Measurements from ENCODE around the gene ANO2. TPM values are rescaled to one million over a fixed set of nuclear protein-coding genes. Genes with fewer than 3 reads are reported as not detected.

ANO2 gene
- total and polyA plus RNA-seq, 2 donors (not counting 3 experiments of a cell fraction or from before 2014, with no cell fraction given) = 15.4 to 65.0 TPM

- H3K4me2 ChIP-seq (ENCODE audit: insufficient read depth, low read length) = no peak overlapping the region
- BruUV-seq (replicated peaks) = no TSS peak
- no peak overlapping the region for H2AFZ ChIP-seq (ENCODE audit: low read depth, low read length)
- no peaks in the 10 kb centered on the region for H3K27me3 ChIP-seq (ENCODE audit: control insufficient read depth in 2 of 2, insufficient read depth in 2 of 2, low read length in 2 of 2)
- CTCF ChIA-PET = interaction anchor here (1.3 to 2.1 kb wide), 3 partner anchors 24 to 319 kb away, joined by 3 to 12 read pairs (median 5); no protein-coding TSS in a partner anchor
- no peak overlapping the region for H3K4me3 ChIP-seq (replicated peaks in 1 of 3; ENCODE audit: insufficient read depth in 1 of 3, low read depth in 1 of 3, low read length in 3 of 3)
- H3K9ac ChIP-seq (replicated peaks; ENCODE audit: extremely low read depth, insufficient read depth, low read length) = no peak overlapping the region
- H3K79me2 ChIP-seq (ENCODE audit: control insufficient read depth, insufficient read depth, low read length) = peaks cover 5% of the 10 kb centered on the region
- POLR2A ChIA-PET = no interaction called here
- no peak overlapping the region for H3K27ac ChIP-seq (ENCODE audit: insufficient read depth, low read depth, low read length)
- DNase-seq (ENCODE audit: low read depth, low spot score) = peak; percentile 37
- H3K4me1 ChIP-seq (ENCODE audit: control insufficient read depth, extremely low read depth, insufficient read depth, low read length) = peaks cover 4% of the 10 kb centered on the region
- intact Hi-C loops (cut with micrococcal nuclease) (no loop called here), dilution Hi-C loops (cut with MboI; ENCODE audit: extremely low pct_ligation_motif_present, low sequenced_read_pairs) (no loop called here)
- no peaks in the 10 kb centered on the region for H3K9me1 ChIP-seq (replicated peaks; ENCODE audit: control insufficient read depth, extremely low read depth, insufficient read depth, low read length)
- TF ChIP-seq CTCF (IDR thresholded peaks at IDR 0.05; ENCODE audit: extremely low read depth in 1 of 2, insufficient read depth in 1 of 2, low read depth in 1 of 2, low read length in 2 of 2) = no peak
- no peak for TF ChIP-seq JUN (IDR thresholded peaks at IDR 0.05; ENCODE audit: borderline replicate concordance, insufficient read depth, insufficient read length, low read depth)
- TF ChIP-seq EZH2 (IDR thresholded peaks at IDR 0.05; ENCODE audit: borderline replicate concordance, low read depth, low read length, severe bottlenecking) = no peak
- TF ChIP-seq POLR2A (IDR thresholded peaks at IDR 0.05; ENCODE audit: low read depth, low read length) = peak; percentile 76
- TF ChIP-seq MAX (IDR thresholded peaks at IDR 0.05; ENCODE audit: insufficient read depth, insufficient read length) = no peak
- peak; percentile 33 for TF ChIP-seq POLR2AphosphoS5 (IDR thresholded peaks at IDR 0.05; ENCODE audit: insufficient read depth, low read depth, low read length)
- TF ChIP-seq MYC (IDR thresholded peaks at IDR 0.05; ENCODE audit: low read depth, low read length) = no peak
- TF ChIP-seq GATA2 (IDR thresholded peaks at IDR 0.05; ENCODE audit: insufficient read depth, insufficient read length, low read depth, low read length) = no peak
- no peak for TF ChIP-seq FOS (IDR thresholded peaks at IDR 0.05; ENCODE audit: borderline replicate concordance, insufficient read depth, low read length)
- H3K36me3 ChIP-seq (ENCODE audit: control insufficient read depth in 2 of 2, extremely low read depth in 1 of 2, insufficient read depth in 2 of 2, low read length in 2 of 2) = peaks cover 29 to 60% of the 10 kb centered on the region in 2 experiments
- no peaks in the 10 kb centered on the region for H3K9me3 ChIP-seq (replicated peaks; ENCODE audit: control insufficient read depth, insufficient read depth, low read length)
- peaks cover 10% of the 10 kb centered on the region for H4K20me1 ChIP-seq (replicated peaks; ENCODE audit: control insufficient read depth, extremely low read depth, insufficient read depth, low read length)
- no peak for FAIRE-seq
These were observed 20.1 kb upstream of the ANO2 start for GRCh38 chr12:5964913-5965900.
